B cell (primary cell): ENCODE results near the gene CRTC3.

ENCODE experiments used
- EZH2 ChIP-seq: IDR thresholded peaks from 2 replicates; pipeline ENCODE4 v1.6.1; 2012; ENCODE audit warnings: borderline replicate concordance, low read depth, mild to moderate bottlenecking, moderate library complexity, low read length; ENCODE audit not compliant: insufficient read depth, poor library complexity, severe bottlenecking
- TF ChIP-seq, protein P1 (sequence below): fragments of 200-600 bp; IDR thresholded peaks from one replicate; pipeline ENCODE4 v1.8.0; 2022; ENCODE audit warnings: antibody characterized with exemption, mild to moderate bottlenecking

GRCh38 chr15:90644952-90645725 is 115.4 kb downstream of the CRTC3 start:
- TF ChIP-seq, protein P1, sequence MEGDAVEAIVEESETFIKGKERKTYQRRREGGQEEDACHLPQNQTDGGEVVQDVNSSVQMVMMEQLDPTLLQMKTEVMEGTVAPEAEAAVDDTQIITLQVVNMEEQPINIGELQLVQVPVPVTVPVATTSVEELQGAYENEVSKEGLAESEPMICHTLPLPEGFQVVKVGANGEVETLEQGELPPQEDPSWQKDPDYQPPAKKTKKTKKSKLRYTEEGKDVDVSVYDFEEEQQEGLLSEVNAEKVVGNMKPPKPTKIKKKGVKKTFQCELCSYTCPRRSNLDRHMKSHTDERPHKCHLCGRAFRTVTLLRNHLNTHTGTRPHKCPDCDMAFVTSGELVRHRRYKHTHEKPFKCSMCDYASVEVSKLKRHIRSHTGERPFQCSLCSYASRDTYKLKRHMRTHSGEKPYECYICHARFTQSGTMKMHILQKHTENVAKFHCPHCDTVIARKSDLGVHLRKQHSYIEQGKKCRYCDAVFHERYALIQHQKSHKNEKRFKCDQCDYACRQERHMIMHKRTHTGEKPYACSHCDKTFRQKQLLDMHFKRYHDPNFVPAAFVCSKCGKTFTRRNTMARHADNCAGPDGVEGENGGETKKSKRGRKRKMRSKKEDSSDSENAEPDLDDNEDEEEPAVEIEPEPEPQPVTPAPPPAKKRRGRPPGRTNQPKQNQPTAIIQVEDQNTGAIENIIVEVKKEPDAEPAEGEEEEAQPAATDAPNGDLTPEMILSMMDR: no peak
- TF ChIP-seq EZH2: no peak
